ENCODE data around the gene CRIP3.

The CRIP3 gene

DNA sequence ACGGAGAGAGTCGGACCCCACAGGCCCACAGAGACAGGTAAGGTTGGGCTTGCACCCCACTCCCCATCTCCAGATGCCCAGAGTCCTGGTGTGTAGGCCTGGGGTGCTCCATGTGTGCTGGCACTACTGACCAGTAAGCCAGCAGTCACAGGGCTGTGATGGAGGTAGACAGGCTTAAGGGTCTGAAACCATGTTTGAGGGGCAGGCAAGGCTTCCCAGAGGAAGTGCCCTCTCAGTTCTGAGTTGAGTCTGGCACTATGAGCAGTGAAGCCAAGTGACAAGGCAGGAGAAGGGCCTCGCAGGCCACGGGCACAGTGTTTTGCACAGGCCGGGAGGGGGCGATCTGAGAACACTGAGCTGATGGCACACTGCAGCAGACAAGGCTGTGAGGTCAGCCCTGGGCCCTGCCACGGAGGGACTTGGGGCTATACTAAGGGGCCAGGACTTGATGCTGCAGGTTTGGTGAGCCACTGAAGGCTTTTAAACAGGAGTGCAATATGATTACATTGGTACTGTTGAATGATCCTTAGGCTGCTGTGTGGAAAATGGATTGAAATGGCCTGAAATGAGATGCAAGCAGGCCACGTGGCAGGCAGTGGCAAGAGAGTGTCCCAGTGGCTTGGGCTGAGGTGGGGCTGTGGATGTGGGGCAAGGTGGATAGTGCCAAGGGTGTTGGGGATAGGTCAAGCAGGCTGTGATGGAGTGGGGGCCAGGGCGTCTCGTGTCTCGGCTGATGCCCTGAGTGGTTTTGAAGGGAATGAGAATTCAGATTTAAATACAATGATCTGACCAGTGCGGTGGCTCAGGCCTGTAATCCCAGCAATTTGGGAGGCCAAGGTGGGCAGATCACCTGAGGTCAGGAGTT, 45.1 kb downstream of the CRIP3 start:
- no peak overlapping the region for H3K27ac ChIP-seq
- no peak overlapping the region for H3K4me3 ChIP-seq (ENCODE audit: low read depth in 1 of 2, low read length in 1 of 2)
- no peaks in the 10 kb centered on the region for H3K36me3 ChIP-seq
- no peaks in the 10 kb centered on the region for H3K4me1 ChIP-seq (ENCODE audit: control insufficient read depth in 1 of 2, insufficient read depth in 1 of 2, low read depth in 1 of 2, low read length in 1 of 2)
- H3K9me3 ChIP-seq: no peaks in the 10 kb centered on the region
- TF ChIP-seq, protein P1, sequence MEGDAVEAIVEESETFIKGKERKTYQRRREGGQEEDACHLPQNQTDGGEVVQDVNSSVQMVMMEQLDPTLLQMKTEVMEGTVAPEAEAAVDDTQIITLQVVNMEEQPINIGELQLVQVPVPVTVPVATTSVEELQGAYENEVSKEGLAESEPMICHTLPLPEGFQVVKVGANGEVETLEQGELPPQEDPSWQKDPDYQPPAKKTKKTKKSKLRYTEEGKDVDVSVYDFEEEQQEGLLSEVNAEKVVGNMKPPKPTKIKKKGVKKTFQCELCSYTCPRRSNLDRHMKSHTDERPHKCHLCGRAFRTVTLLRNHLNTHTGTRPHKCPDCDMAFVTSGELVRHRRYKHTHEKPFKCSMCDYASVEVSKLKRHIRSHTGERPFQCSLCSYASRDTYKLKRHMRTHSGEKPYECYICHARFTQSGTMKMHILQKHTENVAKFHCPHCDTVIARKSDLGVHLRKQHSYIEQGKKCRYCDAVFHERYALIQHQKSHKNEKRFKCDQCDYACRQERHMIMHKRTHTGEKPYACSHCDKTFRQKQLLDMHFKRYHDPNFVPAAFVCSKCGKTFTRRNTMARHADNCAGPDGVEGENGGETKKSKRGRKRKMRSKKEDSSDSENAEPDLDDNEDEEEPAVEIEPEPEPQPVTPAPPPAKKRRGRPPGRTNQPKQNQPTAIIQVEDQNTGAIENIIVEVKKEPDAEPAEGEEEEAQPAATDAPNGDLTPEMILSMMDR (IDR thresholded peaks at IDR 0.05): peak; percentile 70
- H3K27me3 ChIP-seq: peaks cover 34% of the 10 kb centered on the region

DNA sequence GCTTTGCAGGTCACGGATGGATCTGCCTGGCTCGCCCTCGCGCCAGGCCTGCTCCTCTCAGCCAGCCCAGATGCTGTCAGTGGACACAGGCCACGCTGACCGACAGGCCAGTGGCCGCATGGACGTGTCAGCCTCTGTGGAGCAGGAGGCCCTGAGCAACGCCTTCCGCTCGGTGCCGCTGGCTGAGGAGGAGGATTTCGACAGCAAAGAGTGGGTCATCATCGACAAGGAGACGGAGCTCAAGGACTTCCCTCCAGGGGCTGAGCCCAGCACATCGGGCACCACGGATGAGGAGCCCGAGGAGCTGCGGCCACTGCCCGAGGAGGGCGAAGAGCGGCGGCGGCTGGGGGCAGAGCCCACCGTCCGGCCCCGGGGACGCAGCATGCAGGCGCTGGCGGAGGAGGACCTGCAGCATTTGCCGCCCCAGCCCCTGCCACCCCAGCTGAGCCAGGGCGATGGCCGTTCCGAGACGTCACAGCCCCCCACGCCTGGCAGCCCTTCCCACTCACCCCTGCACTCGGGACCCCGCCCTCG, 45.8 kb downstream of the CRIP3 start:
- no peak overlapping the region for H3K4me3 ChIP-seq (ENCODE audit: low read depth in 1 of 2, low read length in 1 of 2)
- TF ChIP-seq, protein P1 (IDR thresholded peaks at IDR 0.05): no peak
- H3K9me3 ChIP-seq: no peaks in the 10 kb centered on the region
- no peaks in the 10 kb centered on the region for H3K4me1 ChIP-seq (ENCODE audit: control insufficient read depth in 1 of 2, insufficient read depth in 1 of 2, low read depth in 1 of 2, low read length in 1 of 2)
- peaks cover 27% of the 10 kb centered on the region for H3K27me3 ChIP-seq
- H3K36me3 ChIP-seq: no peaks in the 10 kb centered on the region
- H3K27ac ChIP-seq: no peak overlapping the region

DNA sequence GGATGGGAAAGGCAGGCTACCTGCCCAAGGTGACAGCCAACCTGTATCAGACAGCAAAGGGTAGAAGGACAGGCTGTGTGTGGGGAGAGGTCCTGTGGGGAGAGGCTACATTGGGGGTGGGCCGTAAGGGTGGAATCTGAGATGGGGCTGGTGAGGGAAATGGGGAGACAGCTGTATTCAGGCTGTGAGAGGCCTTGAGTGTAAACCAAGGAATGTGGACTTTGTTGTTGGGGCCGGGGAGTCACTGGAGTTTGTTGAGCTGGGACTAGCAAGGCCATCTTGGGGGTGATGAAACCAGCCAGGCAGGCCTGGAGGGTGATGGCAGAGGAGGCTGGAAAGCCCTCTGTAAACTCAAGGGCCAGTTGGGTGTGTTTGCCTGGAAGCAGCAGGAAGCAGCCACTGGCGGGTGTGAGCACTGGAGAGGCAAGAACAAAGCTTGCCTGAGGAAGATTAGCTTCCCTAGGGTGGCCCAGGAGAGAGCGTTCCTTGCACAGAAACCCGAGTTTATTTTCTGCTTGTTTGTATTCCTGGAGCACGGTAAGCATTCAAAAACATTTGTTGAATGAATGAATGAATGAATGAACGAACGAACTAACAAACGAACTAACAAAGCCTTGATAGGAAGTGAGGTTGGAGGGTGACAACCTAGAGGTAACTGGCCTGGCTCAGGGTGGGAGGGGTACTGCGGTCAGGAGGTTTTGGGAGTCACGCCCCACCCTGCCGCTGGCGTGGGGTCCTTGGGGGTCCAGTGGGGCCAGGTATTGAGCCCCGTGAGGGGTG, 46.4 kb downstream of the CRIP3 start:
- Histone ChIP-seq H3K9me3 (no peaks in the 10 kb centered on the region), H3K36me3 (no peaks in the 10 kb centered on the region), H3K4me3 (ENCODE audit: low read depth in 1 of 2, low read length in 1 of 2) (no peak overlapping the region), H3K4me1 (ENCODE audit: control insufficient read depth in 1 of 2, insufficient read depth in 1 of 2, low read depth in 1 of 2, low read length in 1 of 2) (no peaks in the 10 kb centered on the region), H3K27ac (no peak overlapping the region), H3K27me3 (peaks cover 27% of the 10 kb centered on the region)
- TF ChIP-seq, protein P1 (IDR thresholded peaks at IDR 0.05): no peak

DNA sequence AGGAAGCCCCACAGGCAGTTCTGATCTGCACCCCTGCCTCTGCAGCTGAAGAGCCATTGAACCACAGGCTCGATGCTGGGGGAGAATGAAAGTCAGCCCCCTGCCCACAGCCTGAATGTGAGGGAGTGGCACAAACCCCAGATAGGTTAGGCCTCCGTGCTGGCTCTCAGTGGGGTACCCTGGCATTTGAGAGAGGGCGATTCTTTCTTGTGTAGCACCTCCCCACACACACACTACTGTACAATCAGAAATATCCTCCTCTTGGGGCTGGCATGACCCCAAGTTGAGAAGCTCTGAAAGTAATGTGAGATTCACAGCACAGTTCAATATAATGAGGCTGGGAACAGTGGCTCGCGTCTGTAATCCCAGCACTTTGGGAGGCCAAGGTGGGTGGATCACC, 47.4 kb downstream of the CRIP3 start:
- Histone ChIP-seq H3K36me3 (no peaks in the 10 kb centered on the region), H3K27ac (no peak overlapping the region), H3K4me1 (ENCODE audit: control insufficient read depth in 1 of 2, insufficient read depth in 1 of 2, low read depth in 1 of 2, low read length in 1 of 2) (no peaks in the 10 kb centered on the region), H3K9me3 (no peaks in the 10 kb centered on the region), H3K4me3 (ENCODE audit: low read depth in 1 of 2, low read length in 1 of 2) (no peak overlapping the region), H3K27me3 (peaks cover 27% of the 10 kb centered on the region)
- TF ChIP-seq, protein P1 (IDR thresholded peaks at IDR 0.05): no peak

DNA sequence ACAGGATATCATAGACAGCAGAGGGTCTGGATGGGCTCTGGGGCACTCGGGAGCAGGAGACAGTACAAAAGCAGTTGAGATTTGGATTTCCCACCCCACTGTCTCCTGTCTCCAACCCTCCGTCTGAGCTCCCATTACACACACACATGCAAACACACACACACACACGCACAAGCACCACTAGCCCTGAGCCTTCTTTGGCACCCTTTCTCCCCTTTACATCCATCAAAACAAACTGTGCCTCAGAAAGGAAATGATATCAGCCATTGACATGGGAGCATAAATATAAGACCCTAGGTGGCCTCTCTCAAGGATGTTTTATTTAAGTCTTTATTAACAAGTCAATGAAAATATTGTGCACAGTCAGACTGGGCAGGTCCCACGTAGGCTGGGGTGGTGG, 47.8 kb downstream of the CRIP3 start:
- H3K4me1 ChIP-seq (ENCODE audit: control insufficient read depth in 1 of 2, insufficient read depth in 1 of 2, low read depth in 1 of 2, low read length in 1 of 2): no peaks in the 10 kb centered on the region
- H3K27ac ChIP-seq: no peak overlapping the region
- H3K9me3 ChIP-seq: no peaks in the 10 kb centered on the region
- no peaks in the 10 kb centered on the region for H3K36me3 ChIP-seq
- H3K4me3 ChIP-seq (ENCODE audit: low read depth in 1 of 2, low read length in 1 of 2): no peak overlapping the region
- H3K27me3 ChIP-seq: peaks cover 23% of the 10 kb centered on the region
- TF ChIP-seq, protein P1 (IDR thresholded peaks at IDR 0.05): no peak
